ENCODE measurements around the gene PCDHA12. TPM values are rescaled to one million over a fixed set of nuclear protein-coding genes. Genes with fewer than 3 reads are reported as not detected.
A peak's percentile ranks its signal among the peaks of the same experiment; 100 is the strongest.
"Not testable (repeated sequence)": the region's sequence is repeated elsewhere in the genome, so short reads cannot be mapped to it uniquely, and the experiment has no call there.

PCDHA12 gene
- total and polyA plus RNA-seq, 4 donors, result 0.01 to 0.08 TPM; not detected in 2

GRCh38 chr5:140840978-140841962, 33.8 kb upstream of the PCDHA12 start, which contains the start of gene PCDHA8 (continued):
- TF ChIP-seq FOXA1 (IDR thresholded peaks at IDR 0.05) (no peak), RXRA (IDR thresholded peaks at IDR 0.05) (no peak), NR2F2 (IDR thresholded peaks at IDR 0.05) (no peak), JUND (IDR thresholded peaks at IDR 0.05) (no peak), HNF4A (conservative IDR thresholded peaks at IDR 0.05) (no peak), EGR1 (IDR thresholded peaks at IDR 0.05; ENCODE audit: low read depth in 2 of 2) (no peak), YY1 (IDR thresholded peaks at IDR 0.05) (no peak), MAX (IDR thresholded peaks at IDR 0.05) (no peak), HNF4G (IDR thresholded peaks at IDR 0.05) (no peak), RAD21 (IDR thresholded peaks at IDR 0.05) (no peak)

- Histone ChIP-seq H3K36me3 (ENCODE audit: control insufficient read depth in 4 of 4, insufficient read depth in 3 of 4, low read depth in 1 of 4, low read length in 3 of 4) (no peaks in the 10 kb centered on the region), H3K9ac (ENCODE audit: low read depth in 1 of 2, low read length in 2 of 2) (no peak overlapping the region), H3K9me3 (ENCODE audit: control insufficient read depth in 4 of 4, low read length in 3 of 4) (peaks cover 7 to 20% (median 12%) of the 10 kb centered on the region in 4 donors), H3K4me3 (ENCODE audit: low read depth in 1 of 3, low read length in 3 of 3) (peak overlapping the region in 2 of 3 donors; percentile 4 to 23), H3K27me3 (ENCODE audit: control insufficient read depth in 4 of 4, insufficient read depth in 4 of 4, low read length in 3 of 4) (peaks cover 0 to 4% (median under 1%) of the 10 kb centered on the region in 4 donors), H3K4me1 (ENCODE audit: control insufficient read depth in 4 of 4, insufficient read depth in 4 of 4, low read length in 3 of 4) (no peaks in the 10 kb centered on the region), H3K27ac (ENCODE audit: low read depth in 1 of 2, low read length in 2 of 2) (no peak overlapping the region)
- TF ChIP-seq JUND (IDR thresholded peaks at IDR 0.05) (no peak), GABPA (IDR thresholded peaks at IDR 0.05 in 1 of 2, conservative IDR thresholded peaks at IDR 0.05 in 1 of 2) (no peak), NR2F2 (IDR thresholded peaks at IDR 0.05) (no peak)
- no peak for DNase-seq (ENCODE audit: low spot score)
- WGBS, result 44% methylated on average over 87 of the region's 87 CpGs
These were observed 32.0 kb upstream of the PCDHA12 start for GRCh38 chr5:140842798-140843733.

- not testable (repeated sequence) for H3K27me3 ChIP-seq (ENCODE audit: control insufficient read depth in 4 of 4, insufficient read depth in 4 of 4, low read length in 3 of 4); H3K36me3 ChIP-seq (ENCODE audit: control insufficient read depth in 4 of 4, insufficient read depth in 3 of 4, low read depth in 1 of 4, low read length in 3 of 4); DNase-seq (ENCODE audit: low spot score); H3K27ac ChIP-seq (ENCODE audit: low read depth in 1 of 2, low read length in 2 of 2); H3K9ac ChIP-seq (ENCODE audit: low read depth in 1 of 2, low read length in 2 of 2); H3K4me3 ChIP-seq (ENCODE audit: low read depth in 1 of 3, low read length in 3 of 3); H3K4me1 ChIP-seq (ENCODE audit: control insufficient read depth in 4 of 4, insufficient read depth in 4 of 4, low read length in 3 of 4)
- WGBS, result 22% methylated on average over 46 of the region's 48 CpGs
- H3K9me3 ChIP-seq (ENCODE audit: control insufficient read depth in 4 of 4, low read length in 3 of 4), result peaks cover 6 to 20% (median 12%) of the 10 kb centered on the region in 4 donors
These were observed 26.7 kb upstream of the PCDHA12 start, which contains the start of gene PCDHA9 for GRCh38 chr5:140848139-140849102. PCDHA9 (plus strand) TSS chr5:140848382; CDS start chr5:140848496, 114 bp downstream.

- H3K9me3 ChIP-seq (ENCODE audit: control insufficient read depth in 4 of 4, low read length in 3 of 4), result peaks cover 6 to 20% (median 11%) of the 10 kb centered on the region in 4 donors
- H3K4me1 ChIP-seq (ENCODE audit: control insufficient read depth in 4 of 4, insufficient read depth in 4 of 4, low read length in 3 of 4); H3K27ac ChIP-seq (ENCODE audit: low read depth in 1 of 2, low read length in 2 of 2); H3K4me3 ChIP-seq (ENCODE audit: low read depth in 1 of 3, low read length in 3 of 3); H3K27me3 ChIP-seq (ENCODE audit: control insufficient read depth in 4 of 4, insufficient read depth in 4 of 4, low read length in 3 of 4); H3K9ac ChIP-seq (ENCODE audit: low read depth in 1 of 2, low read length in 2 of 2); H3K36me3 ChIP-seq (ENCODE audit: control insufficient read depth in 4 of 4, insufficient read depth in 3 of 4, low read depth in 1 of 4, low read length in 3 of 4); DNase-seq (ENCODE audit: low spot score): not testable (repeated sequence)
- 40% methylated on average over 101 of the region's 101 CpGs for WGBS
These were observed 25.1 kb upstream of the PCDHA12 start for GRCh38 chr5:140849831-140850634.

Measured in liver (tissue), 9 donors.